ENCODE results near the gene PHC3.
A peak's percentile ranks its signal among the peaks of the same experiment; 100 is the strongest.
"Not testable (repeated sequence)": the region's sequence is repeated elsewhere in the genome, so short reads cannot be mapped to it uniquely, and the experiment has no call there.

Gene PHC3, protein sequence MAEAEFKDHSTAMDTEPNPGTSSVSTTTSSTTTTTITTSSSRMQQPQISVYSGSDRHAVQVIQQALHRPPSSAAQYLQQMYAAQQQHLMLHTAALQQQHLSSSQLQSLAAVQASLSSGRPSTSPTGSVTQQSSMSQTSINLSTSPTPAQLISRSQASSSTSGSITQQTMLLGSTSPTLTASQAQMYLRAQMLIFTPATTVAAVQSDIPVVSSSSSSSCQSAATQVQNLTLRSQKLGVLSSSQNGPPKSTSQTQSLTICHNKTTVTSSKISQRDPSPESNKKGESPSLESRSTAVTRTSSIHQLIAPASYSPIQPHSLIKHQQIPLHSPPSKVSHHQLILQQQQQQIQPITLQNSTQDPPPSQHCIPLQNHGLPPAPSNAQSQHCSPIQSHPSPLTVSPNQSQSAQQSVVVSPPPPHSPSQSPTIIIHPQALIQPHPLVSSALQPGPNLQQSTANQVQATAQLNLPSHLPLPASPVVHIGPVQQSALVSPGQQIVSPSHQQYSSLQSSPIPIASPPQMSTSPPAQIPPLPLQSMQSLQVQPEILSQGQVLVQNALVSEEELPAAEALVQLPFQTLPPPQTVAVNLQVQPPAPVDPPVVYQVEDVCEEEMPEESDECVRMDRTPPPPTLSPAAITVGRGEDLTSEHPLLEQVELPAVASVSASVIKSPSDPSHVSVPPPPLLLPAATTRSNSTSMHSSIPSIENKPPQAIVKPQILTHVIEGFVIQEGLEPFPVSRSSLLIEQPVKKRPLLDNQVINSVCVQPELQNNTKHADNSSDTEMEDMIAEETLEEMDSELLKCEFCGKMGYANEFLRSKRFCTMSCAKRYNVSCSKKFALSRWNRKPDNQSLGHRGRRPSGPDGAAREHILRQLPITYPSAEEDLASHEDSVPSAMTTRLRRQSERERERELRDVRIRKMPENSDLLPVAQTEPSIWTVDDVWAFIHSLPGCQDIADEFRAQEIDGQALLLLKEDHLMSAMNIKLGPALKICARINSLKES

DNA sequence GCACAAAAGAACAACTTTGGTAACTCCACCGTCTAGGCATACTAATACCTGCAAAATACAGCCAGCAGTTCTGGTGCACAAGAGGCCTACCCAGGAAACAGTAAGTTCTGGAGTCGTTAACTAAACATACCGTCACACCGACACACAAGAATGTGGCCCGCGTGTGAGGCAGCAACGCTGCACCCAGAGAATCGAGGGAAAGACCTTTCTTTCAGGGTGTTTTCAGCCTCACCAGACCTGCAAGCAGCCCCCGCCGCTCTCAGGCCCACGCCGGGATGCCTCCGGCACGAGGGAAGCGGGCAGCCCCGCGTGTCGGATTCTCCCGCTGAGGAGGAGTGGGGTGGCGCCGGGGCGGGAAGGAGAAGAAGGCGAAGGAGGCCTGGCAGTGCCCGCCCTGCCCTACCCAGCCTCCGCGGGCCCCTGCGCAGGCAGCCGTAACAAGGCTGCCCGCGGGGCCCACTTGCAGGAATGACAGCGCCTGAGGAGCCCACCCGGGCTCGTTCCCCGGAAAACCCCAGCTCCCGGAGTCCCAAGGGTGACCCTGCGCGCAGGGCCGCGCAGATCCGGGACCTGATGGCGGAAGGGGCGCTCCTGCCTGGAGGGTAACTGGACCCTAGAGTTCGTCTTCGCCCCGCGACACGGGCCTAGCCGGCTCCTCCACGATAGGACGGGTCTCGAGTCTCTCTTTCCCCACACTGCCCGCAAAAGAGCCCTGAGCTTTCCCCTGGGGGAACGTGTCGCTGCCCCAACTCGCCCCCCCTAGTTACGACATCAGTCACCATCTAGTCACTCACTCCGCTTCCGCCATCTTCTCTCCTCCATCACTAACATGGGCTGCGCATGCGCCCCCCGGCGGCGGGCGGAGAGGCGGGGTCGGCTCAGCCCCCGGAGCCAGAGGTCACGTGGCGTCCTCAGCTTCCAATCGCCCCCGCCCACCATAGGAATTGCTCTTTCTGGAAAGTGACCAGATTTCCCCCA lies at the start of gene PHC3:
Gene PHC3 (minus strand): TSS at position 826 of the 978 bp plus-strand sequence. CDS start 18 bp downstream, at position 808.
- peak; percentile 91 for DNase-seq (ENCODE audit: low read depth)

DNA sequence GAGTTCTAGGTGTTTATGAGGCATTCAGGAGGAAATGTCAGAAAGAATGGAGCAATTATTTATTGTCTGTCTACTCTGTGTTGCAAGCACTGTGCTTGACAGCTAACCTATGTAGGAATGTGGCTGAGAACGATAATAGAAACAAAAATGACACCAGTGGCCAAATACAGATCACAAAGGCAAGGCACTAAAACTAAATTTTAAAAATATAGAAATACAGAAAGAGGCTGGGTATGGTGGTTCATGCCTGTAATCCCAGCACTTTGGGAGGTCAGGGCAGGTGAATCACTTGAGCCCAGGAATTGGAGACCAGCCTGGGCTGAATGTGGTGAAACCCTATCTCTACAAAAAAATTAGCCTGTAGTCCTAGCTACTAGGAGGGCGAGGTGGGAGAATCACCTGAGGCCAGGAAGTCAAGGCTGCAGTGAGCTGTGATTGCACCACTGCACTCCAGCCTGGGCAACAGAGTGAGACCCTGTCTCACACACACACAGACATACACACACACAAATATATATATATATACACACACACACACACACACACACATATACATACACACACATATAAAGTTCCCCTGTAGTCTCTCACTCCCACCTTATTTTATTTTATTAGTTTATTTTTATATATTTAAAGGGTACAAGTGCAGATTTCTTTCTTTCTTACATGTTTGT lies 46.7 kb upstream of the PHC3 start:
- DNase-seq (ENCODE audit: low read depth): no peak

DNA sequence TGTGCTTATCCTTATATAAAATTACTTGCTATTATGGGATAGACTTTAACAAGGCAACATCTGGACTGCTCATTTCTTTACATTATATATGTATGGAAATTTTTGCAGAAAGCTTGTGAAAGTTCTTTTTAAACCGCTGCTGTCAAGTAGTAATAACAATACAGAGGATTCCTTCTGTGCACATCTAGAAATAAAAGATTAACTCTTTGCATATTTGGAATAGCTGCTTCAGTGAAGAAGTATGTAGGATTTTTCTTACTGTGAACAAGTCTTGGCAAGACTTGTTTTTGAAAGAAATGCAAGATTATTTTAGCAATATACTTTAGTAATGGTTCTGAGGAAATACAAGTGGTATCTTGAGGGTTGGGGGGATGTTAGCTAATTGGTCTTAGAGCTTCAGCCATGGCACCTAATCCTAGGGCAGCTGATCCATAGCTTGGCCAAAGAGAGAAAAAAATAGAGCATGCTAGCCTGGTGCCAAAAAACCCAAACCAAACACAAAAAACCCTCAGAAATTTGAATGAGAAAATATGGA lies 45.0 kb upstream of the PHC3 start:
- no peak for DNase-seq (ENCODE audit: low read depth)

DNA sequence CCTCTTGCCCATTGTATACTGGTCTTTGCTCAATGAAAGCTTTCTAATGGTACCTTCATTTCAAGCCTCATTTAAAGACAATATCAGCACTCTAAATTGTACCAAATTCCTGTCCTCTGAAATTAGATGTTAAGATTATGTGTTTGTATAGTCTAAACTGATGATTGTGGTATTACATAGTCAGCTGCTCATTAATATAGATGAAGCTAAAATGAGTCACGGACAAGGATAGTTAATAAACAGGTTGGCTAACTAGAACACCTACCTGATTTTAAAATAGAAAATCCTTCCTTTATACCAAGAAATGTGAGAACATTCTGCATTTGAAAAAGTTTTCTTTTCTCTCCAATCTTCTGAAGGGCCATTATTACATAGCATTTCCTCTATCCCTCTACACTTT lies 43.6 kb upstream of the PHC3 start:
- DNase-seq (ENCODE audit: low read depth): no peak

DNA sequence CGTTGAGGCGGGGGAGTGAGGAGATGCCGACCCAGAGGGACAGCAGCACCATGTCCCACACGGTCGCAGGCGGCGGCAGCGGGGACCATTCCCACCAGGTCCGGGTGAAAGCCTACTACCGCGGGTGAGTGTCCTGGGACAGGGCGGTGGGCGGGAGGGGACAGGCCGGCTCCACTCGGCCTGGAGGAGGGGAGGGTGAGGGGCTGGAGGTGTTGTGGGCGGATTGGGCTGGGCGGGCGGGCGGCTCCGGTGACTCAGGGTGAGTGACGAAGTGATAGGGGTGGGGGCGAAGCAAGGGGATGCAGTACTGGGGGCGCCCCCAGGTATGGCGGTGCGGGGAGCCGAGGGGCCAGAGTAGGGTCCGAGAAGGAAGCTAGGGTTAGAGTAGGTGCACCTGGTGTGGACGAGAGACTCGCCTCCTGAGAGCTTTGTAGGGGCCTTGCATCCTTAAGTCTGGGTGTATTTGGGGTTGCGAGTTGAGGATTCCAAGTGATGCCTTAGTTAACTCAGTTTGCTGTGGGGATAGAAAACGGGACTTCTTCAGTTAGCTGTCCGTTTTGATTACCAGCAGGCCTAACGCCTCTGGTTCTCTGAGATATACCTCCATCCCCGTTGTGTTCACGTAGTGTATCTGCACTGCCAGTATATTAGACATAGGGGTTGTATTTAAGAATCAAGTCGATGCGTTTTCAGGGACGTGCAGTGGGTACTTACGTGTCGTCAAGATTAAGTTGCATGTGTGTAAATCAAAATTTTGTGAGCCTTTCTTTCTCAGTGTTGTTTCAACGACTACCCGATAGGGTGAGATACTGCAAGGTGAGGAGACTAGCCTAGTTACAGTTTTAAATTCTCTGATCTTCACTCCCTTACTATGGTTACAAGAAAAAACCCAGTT lies 41.4 kb upstream of the PHC3 start:
- DNase-seq (ENCODE audit: low read depth): peak; percentile 25

DNA sequence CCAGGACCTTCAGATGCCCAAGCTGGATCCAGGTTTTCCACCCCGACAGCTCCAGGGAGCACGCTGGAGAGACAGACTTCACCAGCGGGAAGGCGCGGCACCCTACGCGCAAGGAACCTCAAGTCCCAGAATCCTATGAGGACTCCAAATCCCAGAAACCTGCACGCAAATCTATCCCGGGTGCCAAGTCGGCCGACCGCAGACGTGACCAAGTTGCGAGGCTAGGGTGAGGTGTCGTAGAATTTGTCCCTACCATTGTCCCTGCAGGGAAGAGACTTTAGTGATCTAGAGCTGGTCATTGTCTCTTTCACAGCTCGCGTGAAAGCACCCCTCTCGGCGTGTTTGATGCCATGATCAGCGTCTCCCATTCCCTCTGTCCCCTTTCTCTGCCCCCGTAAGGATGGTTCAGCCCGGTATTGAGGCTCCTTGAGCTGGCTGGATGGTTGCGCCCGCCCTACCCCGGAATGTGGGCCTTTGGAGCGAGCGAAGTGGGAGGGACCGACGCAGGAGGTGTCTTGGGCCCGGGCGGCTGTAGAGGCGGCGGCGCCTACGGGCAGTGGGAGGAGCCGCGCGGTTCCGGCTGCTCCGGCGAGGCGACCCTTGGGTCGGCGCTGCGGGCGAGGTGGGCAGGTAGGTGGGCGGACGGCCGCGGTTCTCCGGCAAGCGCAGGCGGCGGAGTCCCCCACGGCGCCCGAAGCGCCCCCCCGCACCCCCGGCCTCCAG lies 40.6 kb upstream of the PHC3 start, which contains the start of gene PRKCI:
Gene PRKCI (plus strand): TSS at position 501 of the 723 bp plus-strand sequence. CDS start 246 bp downstream, outside the sequence.
- DNase-seq (ENCODE audit: low read depth): peak; percentile 85

DNA sequence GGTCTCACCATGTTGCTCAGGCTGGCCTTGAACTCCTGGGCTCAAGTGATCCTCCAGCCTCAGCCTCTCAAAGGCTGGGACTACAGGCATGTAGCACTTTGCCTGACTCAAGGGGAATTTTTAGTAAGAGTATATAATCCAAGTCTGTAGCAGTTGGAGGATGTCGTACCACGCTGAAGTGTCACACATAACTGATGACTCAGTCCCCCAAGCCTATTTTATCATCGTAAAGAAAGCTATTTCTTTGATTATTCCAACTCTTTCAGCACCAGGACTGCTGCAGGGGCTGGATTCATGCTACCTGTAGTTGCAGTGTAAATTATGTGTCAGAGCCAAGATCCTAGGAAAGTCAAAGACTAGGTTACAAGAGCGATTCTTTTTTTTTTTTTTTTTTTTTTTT lies 39.3 kb upstream of the PHC3 start:
- DNase-seq (ENCODE audit: low read depth): no peak

DNA sequence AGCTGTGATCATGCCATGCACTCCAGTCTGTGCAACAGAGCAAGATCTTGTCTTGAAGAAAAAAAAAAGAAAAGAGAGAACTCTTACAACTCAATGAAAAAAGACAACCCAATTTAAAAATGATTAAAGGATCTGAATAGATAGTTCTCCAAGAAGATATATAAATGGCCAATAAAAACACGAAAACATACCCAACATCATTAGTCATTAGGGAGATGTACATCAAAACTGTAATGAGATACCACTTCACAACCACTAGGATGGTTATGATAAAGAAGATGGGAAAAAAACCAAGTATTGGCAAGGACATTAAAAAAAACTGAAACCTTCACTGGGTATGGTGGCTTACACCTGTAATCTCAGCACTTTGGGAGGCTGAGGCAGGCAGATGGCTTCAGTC lies 38.3 kb upstream of the PHC3 start:
- DNase-seq (ENCODE audit: low read depth): no peak

DNA sequence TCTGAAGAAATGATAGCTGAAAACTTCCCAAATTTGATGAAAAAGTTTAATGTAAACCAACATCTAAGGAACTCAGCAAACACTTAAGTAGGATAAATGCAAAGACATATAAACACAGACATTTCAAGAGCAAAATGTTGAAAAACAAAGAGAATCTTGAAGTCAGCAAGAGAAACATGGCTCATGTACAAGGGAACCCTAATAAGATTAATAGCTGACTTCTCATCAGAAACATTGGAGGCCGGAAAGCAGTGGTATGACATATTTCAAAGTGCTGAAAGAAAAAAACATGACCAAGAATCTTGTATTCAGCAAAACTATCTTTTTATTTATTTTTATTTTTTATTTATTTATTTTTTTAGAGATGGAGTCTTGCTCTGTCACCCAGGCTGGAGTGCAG lies 30.1 kb upstream of the PHC3 start:
- no peak for DNase-seq (ENCODE audit: low read depth)

DNA sequence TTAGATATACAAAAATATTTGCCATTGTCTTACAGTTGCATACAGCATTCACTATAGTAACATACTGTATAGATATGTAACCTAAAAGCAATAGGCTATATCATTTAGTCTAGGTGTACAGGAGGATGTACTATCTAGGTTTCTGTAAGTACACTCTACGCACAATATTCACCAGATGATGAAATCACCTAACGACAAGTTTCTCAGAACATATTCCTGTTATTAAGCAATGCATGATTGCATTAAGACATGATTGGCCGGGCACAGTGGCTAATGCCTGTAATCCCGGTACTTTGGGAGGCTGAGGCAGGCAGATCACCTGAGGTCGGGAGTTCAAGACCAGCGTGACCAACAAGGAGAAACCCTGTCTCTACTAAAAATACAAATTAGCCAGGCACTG lies 26.2 kb upstream of the PHC3 start:
- DNase-seq (ENCODE audit: low read depth): no peak

DNA sequence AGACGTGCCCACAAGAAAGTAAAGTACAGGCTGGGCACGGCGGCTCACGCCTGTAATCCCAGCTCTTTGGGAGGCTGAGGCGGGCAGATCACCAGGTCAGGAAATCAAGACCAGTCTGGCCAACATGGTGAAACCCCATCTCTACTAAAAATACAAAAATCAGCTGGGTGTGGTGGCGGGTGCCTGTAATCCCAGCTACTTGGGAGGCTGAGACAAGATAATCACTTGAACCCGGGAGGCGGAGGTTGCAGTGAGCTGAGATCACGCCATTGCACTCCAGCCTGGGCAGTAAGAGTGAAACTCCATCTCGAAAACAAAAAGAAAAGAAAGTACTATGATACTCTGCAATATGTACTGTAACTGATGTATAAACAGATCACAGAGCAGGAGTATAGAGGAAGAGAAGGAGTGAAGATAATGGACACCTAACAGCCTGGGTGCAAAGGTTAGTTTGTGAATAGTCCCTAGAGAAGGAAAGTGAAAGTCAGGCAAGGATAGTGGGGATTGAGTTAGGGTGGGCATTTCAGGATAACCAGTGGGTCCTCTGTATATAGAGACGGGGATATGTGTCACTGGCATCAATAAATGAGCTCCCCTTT lies 24.7 kb upstream of the PHC3 start:
- DNase-seq (ENCODE audit: low read depth): not testable (repeated sequence)

DNA sequence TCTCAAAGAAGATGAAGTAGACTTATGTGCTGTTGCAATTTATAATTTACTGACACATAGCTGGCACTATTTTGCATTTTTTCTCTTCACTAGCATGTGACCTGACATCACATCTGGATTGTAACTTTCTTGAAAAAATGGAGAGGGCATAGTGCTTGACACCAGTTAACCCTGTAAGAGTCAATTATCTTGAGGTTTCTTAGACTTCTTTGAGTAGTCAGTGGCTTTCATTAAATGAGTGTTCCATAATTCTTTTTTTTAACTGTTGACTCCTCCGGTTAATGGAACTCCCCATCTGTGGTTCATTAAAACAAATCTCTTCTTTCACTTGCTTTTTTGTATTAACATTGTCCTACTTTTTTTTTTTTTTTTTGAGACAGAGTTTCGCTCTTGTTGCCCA lies 23.8 kb upstream of the PHC3 start:
- DNase-seq (ENCODE audit: low read depth): no peak

DNA sequence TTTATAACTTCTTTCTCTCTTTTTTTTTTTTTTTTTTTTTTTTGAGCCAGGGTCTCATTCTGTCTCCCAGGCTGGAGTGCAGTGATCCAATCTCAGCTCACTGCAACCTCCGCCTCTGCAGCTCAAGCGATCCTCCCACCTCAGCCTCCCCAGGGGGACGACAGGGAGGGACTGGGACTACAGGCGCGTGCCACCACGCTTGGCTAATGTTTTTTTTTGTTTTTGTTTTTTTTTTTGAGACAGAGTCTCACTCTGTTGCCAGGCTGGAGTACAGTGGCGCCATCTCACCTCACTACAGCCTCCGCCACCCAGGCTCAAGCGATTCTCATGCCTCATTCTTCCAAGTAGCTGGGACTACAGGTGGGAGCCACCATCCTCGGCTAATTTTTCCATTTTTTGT lies 23.0 kb upstream of the PHC3 start:
- DNase-seq (ENCODE audit: low read depth): no peak

DNA sequence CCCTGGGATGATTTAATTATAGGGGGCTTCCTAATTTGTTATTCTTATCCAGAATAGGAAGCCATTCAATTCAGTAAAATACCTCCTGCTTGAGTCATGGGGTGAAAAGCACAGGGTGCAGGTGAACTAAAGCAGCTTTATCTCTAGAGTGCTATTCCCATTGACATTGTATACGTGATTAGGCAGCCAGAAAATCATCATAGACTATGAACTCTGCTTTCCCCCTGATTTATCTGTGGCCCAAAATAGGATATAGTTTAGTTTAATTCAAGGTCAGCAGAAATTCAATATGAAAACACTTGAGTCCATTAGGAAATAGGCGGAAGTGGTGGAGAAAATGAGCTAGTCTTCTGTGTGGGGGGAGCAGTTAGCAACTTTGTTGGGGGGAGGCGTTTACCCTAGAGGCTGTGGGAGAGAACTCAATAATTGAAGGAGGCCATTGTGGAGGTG lies 22.5 kb upstream of the PHC3 start:
- DNase-seq (ENCODE audit: low read depth): no peak

DNA sequence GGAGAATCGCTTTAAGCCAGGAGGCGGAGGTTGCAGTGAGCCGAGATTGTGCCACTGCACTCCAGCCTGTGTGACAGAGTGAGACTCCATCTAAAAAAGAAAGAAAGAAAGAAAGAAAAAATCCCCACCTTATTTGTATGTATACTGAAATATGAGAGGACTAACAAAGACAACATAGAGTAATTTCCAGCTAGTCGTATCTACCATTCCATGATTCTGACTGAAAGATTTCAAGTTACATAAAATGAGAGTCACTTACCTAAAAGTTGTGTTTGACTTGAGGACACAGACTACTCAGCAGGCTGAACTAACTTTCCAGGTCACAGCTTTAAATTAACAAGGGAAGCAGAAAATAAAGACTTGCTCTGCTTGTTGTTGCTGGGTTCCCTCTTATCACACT lies 21.9 kb upstream of the PHC3 start:
- no peak for DNase-seq (ENCODE audit: low read depth)

DNA sequence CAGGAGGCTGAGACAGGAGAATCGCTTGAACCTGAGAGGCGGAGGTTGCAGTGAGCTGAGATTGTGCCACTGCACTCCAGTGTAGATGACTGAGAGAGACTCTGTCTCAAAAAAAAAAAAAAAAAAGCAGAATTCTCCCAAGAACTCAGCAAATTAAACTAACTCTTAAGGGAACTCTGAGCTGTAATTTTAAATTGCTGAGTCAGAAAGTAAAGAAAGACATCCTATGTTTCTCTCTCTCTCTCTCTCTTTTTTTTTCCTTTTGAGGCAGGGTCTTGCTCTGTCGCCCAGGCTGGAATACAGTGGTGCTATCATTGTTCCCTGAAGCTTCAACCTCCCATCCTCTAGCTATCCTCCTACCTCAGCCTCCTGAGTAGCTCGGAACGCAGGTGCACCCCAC lies 20.0 kb upstream of the PHC3 start:
- no peak for DNase-seq (ENCODE audit: low read depth)

DNA sequence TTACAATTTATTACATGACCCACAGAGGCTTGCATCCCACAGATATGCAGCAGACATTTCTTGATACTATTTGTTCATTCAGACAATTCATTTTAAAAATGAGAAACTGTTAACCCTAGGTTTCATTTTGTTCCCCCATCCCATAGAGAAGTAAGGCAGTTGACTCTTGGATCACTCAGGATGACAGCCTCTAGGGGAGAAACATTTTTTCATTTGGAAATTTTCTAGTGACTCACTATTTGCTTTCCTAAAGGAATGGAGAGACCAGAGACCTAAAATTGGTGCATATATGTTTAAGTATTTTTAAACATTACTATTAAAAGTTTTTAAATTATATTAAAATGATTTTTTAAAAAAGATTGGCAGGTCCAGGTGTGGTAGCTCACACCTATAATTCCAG lies 19.5 kb upstream of the PHC3 start:
- DNase-seq (ENCODE audit: low read depth): no peak

DNA sequence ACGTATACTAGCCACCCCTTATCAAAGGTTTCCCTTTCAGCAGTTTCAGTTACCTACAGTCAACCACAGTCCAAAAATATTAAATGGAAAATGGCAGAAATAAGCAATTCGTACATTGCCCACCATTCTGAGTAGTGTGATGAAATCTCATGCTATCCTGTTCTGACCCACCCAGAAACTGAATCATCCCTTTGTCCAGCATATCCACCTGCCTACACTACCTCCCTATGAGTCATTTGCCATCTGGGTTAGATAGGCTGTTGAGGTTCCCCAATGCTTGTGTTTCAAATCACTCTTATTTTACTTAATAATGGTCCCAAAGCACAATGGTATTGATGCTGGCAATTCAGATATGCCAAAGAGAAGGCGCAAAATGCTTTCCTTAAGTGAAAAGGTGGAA lies 15.3 kb upstream of the PHC3 start:
- DNase-seq (ENCODE audit: low read depth): no peak

DNA sequence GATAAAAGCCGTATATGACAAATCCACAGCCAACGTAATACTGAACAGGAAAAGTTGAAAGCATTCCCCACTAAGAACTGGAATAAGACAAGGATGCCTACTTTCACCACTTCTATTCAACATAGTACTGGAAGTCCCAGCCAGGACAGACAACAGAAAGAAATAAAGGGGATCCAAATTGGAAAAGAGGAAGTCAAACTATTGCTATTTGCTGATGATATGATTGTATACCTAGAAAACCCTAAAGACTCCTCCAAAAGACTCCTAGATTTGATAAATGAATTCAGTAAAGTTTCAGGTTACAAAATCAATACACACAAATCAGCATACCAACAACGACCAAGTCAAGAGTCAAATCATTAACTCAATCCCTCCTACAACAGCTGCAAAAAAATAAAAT lies 14.2 kb upstream of the PHC3 start:
- DNase-seq (ENCODE audit: low read depth): not testable (repeated sequence)
